ENCODE data around the gene CSRNP2. TPM values are rescaled to one million over a fixed set of nuclear protein-coding genes. Genes with fewer than 3 reads are reported as not detected.

CSRNP2 gene
- total RNA-seq, 1 donor from 2014 or later = 48.3 TPM

DNA sequence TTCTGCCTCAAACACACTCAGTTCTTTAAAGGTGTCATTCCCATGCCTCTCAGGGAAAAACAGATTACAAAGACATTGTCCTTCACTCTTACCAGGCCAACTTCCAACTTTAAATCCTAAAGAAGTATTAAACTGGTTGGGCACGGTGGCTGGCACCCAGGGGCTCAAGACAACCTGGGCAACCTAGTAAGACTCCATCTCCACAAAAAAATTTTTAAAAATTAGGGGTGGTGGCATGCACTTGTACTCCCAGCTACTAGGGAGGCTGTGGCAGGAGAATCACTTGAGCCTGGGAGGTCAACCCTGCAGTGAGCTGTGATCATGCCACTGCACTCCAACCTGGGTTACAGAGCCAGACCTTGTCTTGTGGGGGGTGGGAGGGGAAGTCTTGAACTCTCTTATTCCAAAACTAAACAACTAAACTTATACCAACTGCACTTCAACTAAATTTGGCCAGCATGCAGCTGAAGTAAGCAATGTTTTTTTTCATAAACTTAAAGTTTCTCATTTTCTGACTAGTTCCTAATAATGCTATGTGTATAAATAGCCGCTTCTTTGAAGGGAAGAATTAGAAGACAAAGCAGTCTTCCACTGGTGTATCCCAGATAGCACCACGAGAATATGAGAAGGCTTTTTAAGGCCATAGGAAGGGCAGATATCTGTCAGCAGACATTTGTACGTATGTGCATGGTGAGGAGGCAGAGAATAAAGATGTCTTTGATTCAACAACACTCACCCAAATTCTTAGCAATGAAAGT, 59.6 kb downstream of the CSRNP2 start:
- peak overlapping the region; percentile 98 for H3K27ac Mint-ChIP-seq (ENCODE audit: unreplicated experiment)
- H3K36me3 Mint-ChIP-seq (ENCODE audit: low read depth) = no peaks in the 10 kb centered on the region
- H3K9me3 Mint-ChIP-seq (ENCODE audit: low read depth) = no peaks in the 10 kb centered on the region
- H3K4me3 Mint-ChIP-seq (ENCODE audit: unreplicated experiment) = peak overlapping the region; percentile 95
- TF ChIP-seq, protein P1, sequence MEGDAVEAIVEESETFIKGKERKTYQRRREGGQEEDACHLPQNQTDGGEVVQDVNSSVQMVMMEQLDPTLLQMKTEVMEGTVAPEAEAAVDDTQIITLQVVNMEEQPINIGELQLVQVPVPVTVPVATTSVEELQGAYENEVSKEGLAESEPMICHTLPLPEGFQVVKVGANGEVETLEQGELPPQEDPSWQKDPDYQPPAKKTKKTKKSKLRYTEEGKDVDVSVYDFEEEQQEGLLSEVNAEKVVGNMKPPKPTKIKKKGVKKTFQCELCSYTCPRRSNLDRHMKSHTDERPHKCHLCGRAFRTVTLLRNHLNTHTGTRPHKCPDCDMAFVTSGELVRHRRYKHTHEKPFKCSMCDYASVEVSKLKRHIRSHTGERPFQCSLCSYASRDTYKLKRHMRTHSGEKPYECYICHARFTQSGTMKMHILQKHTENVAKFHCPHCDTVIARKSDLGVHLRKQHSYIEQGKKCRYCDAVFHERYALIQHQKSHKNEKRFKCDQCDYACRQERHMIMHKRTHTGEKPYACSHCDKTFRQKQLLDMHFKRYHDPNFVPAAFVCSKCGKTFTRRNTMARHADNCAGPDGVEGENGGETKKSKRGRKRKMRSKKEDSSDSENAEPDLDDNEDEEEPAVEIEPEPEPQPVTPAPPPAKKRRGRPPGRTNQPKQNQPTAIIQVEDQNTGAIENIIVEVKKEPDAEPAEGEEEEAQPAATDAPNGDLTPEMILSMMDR (IDR thresholded peaks at IDR 0.05) = no peak
- no peaks in the 10 kb centered on the region for H3K27me3 Mint-ChIP-seq (ENCODE audit: low read depth)
- DNase-seq (ENCODE audit: low spot score) = no peak
- H3K4me1 Mint-ChIP-seq (ENCODE audit: low read depth) = peaks cover 32% of the 10 kb centered on the region

DNA sequence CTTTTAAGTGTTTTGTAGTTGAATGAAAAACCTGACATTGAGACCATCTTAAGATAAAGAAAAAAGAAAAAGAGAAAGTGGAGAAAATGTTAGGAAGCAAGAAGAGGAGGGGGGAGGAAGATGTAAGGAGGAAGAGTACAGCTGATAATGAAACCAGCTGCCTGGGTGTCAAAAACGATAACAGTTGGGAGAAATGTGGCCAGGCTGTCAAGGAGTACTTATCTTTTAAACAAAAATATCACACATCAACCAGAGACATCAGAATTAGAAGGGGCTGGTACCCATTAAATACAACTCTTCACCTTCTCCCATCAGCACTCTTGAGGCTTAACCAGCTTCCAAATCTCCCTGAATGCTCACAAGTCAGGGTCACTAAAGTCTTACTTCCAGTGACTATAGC, 61.7 kb downstream of the CSRNP2 start:
- H3K9me3 Mint-ChIP-seq (ENCODE audit: low read depth) = no peaks in the 10 kb centered on the region
- H3K27ac Mint-ChIP-seq (ENCODE audit: unreplicated experiment) = no peak overlapping the region
- H3K4me1 Mint-ChIP-seq (ENCODE audit: low read depth) = peaks cover 27% of the 10 kb centered on the region
- no peaks in the 10 kb centered on the region for H3K27me3 Mint-ChIP-seq (ENCODE audit: low read depth)
- no peak overlapping the region for H3K4me3 Mint-ChIP-seq (ENCODE audit: unreplicated experiment)
- no peaks in the 10 kb centered on the region for H3K36me3 Mint-ChIP-seq (ENCODE audit: low read depth)
- TF ChIP-seq, protein P1 (IDR thresholded peaks at IDR 0.05) = no peak
- no peak for DNase-seq (ENCODE audit: low spot score)

DNA sequence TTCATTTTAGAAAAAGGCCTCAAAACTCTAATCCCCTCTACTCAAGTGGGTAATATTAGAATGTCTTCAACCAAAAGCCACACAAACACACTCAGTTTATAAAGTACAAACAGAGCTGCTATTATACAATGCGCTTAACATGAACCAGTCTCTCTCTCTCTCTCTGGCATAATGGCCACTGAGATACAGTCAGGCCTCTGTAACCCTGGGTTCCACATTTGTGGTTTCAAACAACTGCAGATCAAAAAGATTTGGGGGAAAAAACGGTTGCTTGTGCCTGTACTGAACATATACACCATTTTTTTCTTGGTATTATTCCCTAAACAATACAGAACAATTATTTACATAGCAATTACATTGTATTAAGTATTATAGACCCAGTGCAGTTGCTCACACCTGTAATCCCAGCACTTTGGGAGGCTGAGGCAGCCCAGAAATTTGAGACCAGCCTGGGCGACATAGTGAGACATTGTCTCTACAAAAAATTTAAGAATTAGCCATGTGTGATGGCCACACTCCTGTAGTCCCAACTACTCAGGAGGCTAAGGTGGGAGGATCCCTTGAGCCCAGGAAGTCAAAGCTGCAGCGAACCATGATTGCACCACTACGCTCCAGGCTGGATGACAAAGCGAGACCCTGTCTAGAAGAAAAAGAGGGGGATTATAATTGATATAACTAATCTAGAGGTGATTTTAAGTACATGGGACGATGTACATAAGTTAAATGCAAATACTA, 62.8 kb downstream of the CSRNP2 start:
- Mint-ChIP-seq H3K36me3 (ENCODE audit: low read depth) (no peaks in the 10 kb centered on the region), H3K4me1 (ENCODE audit: low read depth) (peaks cover 26% of the 10 kb centered on the region), H3K27me3 (ENCODE audit: low read depth) (no peaks in the 10 kb centered on the region), H3K4me3 (ENCODE audit: unreplicated experiment) (no peak overlapping the region), H3K27ac (ENCODE audit: unreplicated experiment) (no peak overlapping the region), H3K9me3 (ENCODE audit: low read depth) (no peaks in the 10 kb centered on the region)
- no peak for DNase-seq (ENCODE audit: low spot score)
- TF ChIP-seq, protein P1 (IDR thresholded peaks at IDR 0.05) = no peak

DNA sequence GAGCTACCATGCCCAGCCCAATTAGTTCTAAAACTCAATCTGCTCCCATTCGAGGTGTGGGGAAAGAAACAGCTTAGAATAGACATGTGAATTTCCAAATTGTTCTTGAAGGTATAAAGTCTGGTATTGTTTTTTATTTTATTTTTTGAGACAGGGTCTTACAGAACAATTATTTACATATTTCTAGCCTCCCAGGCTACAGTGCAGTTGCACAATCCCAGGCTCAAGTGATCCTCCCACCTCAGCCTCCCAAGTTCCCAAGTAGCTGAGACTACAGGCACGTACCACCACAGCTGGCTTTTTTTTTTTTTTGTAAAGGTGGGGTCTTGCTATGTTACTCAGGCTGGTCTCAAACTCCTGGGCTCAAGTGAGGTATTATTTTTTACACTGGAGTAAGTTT, 63.5 kb downstream of the CSRNP2 start:
- H3K36me3 Mint-ChIP-seq (ENCODE audit: low read depth) = no peaks in the 10 kb centered on the region
- TF ChIP-seq, protein P1 (IDR thresholded peaks at IDR 0.05) = no peak
- H3K4me3 Mint-ChIP-seq (ENCODE audit: unreplicated experiment) = no peak overlapping the region
- H3K27me3 Mint-ChIP-seq (ENCODE audit: low read depth) = no peaks in the 10 kb centered on the region
- H3K4me1 Mint-ChIP-seq (ENCODE audit: low read depth) = peaks cover 19% of the 10 kb centered on the region
- no peak overlapping the region for H3K27ac Mint-ChIP-seq (ENCODE audit: unreplicated experiment)
- no peaks in the 10 kb centered on the region for H3K9me3 Mint-ChIP-seq (ENCODE audit: low read depth)
- DNase-seq (ENCODE audit: low spot score) = no peak

DNA sequence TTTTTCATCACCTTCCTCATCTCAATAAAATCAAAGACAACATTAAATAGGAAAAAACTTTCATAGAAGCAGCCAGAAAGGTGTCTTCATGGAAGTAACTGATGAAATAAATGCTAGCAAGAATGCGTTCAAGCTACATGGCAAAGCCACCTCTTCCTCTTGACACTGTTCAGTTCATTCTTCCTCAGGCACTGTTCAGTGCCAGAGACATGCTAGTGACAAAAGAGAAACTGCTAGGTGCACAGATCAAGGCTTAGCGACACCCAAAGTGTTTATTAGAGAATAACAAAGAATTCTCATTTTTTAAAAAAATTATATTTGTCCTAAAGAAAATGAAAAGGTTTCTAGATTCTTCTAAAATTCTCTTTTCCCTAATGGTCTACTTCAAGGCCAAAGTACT, 64.4 kb downstream of the CSRNP2 start:
- Mint-ChIP-seq H3K4me3 (ENCODE audit: unreplicated experiment) (no peak overlapping the region), H3K27ac (ENCODE audit: unreplicated experiment) (no peak overlapping the region), H3K27me3 (ENCODE audit: low read depth) (no peaks in the 10 kb centered on the region), H3K9me3 (ENCODE audit: low read depth) (no peaks in the 10 kb centered on the region), H3K4me1 (ENCODE audit: low read depth) (peaks cover 9% of the 10 kb centered on the region), H3K36me3 (ENCODE audit: low read depth) (no peaks in the 10 kb centered on the region)
- TF ChIP-seq, protein P1 (IDR thresholded peaks at IDR 0.05) = no peak
- no peak for DNase-seq (ENCODE audit: low spot score)

Data from chondrocyte (in vitro differentiated cells).